Liver (tissue), 9 donors: ENCODE data around the gene SREBF1. TPM values are rescaled to one million over a fixed set of nuclear protein-coding genes. Genes with fewer than 3 reads are reported as not detected.

Experiments
- DNase-seq: peaks from one replicate; pipeline ENCODE4 v3.0.0-alpha.2; 2017; ENCODE audit warnings: low spot score
- H3K27ac ChIP-seq, 2 donors: one replicate each; pipeline ENCODE4 v1.7.0; 2013; ENCODE audit warnings: inconsistent platforms in 2 of 2, low read length in 2 of 2, control low read depth in 1 of 2, low read depth in 1 of 2, mild to moderate bottlenecking in 1 of 2
- H3K27me3 ChIP-seq, 4 donors: one replicate each; pipeline versions ENCODE4 v1.6.1 to v1.7.0; 2013; ENCODE audit warnings: low read length in 3 of 4, inconsistent platforms in 1 of 4, mild to moderate bottlenecking in 1 of 4, moderate library complexity in 1 of 4; ENCODE audit not compliant: control insufficient read depth in 4 of 4, insufficient read depth in 4 of 4
- H3K36me3 ChIP-seq, 4 donors: one replicate each; pipeline versions ENCODE4 v1.6.1 to v1.7.0; 2013; ENCODE audit warnings: low read length in 3 of 4, mild to moderate bottlenecking in 3 of 4, low read depth in 1 of 4, moderate library complexity in 1 of 4; ENCODE audit not compliant: control insufficient read depth in 4 of 4, insufficient read depth in 3 of 4
- H3K4me1 ChIP-seq, 4 donors: one replicate each; pipeline versions ENCODE4 v1.6.1 to v1.7.0; 2013; ENCODE audit warnings: low read length in 3 of 4, mild to moderate bottlenecking in 3 of 4, moderate library complexity in 1 of 4; ENCODE audit not compliant: control insufficient read depth in 4 of 4, insufficient read depth in 4 of 4
- H3K4me3 ChIP-seq, 3 donors: one replicate each; pipeline versions ENCODE4 v1.6.1 to v1.7.0; 2013; ENCODE audit warnings: low read length in 3 of 3, control low read depth in 1 of 3, low read depth in 1 of 3, mild to moderate bottlenecking in 1 of 3
- H3K9ac ChIP-seq, 2 donors: one replicate each; pipeline ENCODE4 v1.7.0; 2013; ENCODE audit warnings: low read length in 2 of 2, mild to moderate bottlenecking in 2 of 2, moderate library complexity in 2 of 2, control low read depth in 1 of 2, low read depth in 1 of 2
- H3K9me3 ChIP-seq, 4 donors: one replicate each; pipeline versions ENCODE4 v1.6.1 to v1.7.0; 2013; ENCODE audit warnings: low read length in 3 of 4; ENCODE audit not compliant: control insufficient read depth in 4 of 4
- EGR1 ChIP-seq, 2 donors: IDR thresholded peaks; 2 replicates each; pipeline ENCODE4 v1.6.1; 2016 to 2018; ENCODE audit warnings: antibody characterized with exemption in 2 of 2, low read depth in 2 of 2
- FOXA1 ChIP-seq: IDR thresholded peaks from 2 replicates; pipeline ENCODE4 v1.6.1; 2016; ENCODE audit warnings: antibody characterized with exemption
- FOXA2 ChIP-seq: IDR thresholded peaks from 2 replicates; pipeline ENCODE4 v1.6.1; 2016; ENCODE audit warnings: antibody characterized with exemption
- GABPA ChIP-seq, 2 donors: IDR thresholded peaks in 1 of 2; conservative IDR thresholded peaks in 1 of 2; 2 replicates each; pipeline ENCODE4 v1.6.1; 2016; ENCODE audit warnings: antibody characterized with exemption in 2 of 2, mild to moderate bottlenecking in 1 of 2, moderate library complexity in 1 of 2
- HNF4A ChIP-seq, 2 donors: conservative IDR thresholded peaks; 2 replicates each; pipeline ENCODE4 v1.6.1; 2016; ENCODE audit warnings: antibody characterized with exemption in 2 of 2, mild to moderate bottlenecking in 2 of 2
- HNF4G ChIP-seq: IDR thresholded peaks from 2 replicates; pipeline ENCODE4 v1.6.1; 2016; ENCODE audit warnings: antibody characterized with exemption
- JUND ChIP-seq, 2 donors: IDR thresholded peaks; 2 replicates each; pipeline ENCODE4 v1.6.1; 2016; ENCODE audit warnings: antibody characterized with exemption in 2 of 2
- NR2F2 ChIP-seq: IDR thresholded peaks from 2 replicates; pipeline ENCODE4 v1.6.1; 2016; ENCODE audit warnings: antibody characterized with exemption
- RAD21 ChIP-seq, 2 donors: IDR thresholded peaks; 2 replicates each; pipeline ENCODE4 v1.6.1; 2016; ENCODE audit warnings: antibody characterized with exemption in 2 of 2, mild to moderate bottlenecking in 2 of 2
- REST ChIP-seq: IDR thresholded peaks from 2 replicates; pipeline ENCODE4 v1.6.1; 2016; ENCODE audit warnings: antibody characterized with exemption, mild to moderate bottlenecking
- RXRA ChIP-seq, 2 donors: IDR thresholded peaks; 2 replicates each; pipeline ENCODE4 v1.6.1; 2017 to 2018; ENCODE audit warnings: antibody characterized with exemption in 2 of 2, mild to moderate bottlenecking in 1 of 2
- SP1 ChIP-seq: IDR thresholded peaks from 2 replicates; pipeline ENCODE4 v1.6.1; 2018; ENCODE audit warnings: antibody characterized with exemption, mild to moderate bottlenecking
- TAF1 ChIP-seq: conservative IDR thresholded peaks from 2 replicates; pipeline ENCODE4 v1.6.1; 2016; ENCODE audit warnings: antibody characterized with exemption, mild to moderate bottlenecking
- YY1 ChIP-seq: IDR thresholded peaks from 2 replicates; pipeline ENCODE4 v1.6.1; 2016; ENCODE audit warnings: antibody characterized with exemption, mild to moderate bottlenecking
- WGBS: extraction: QIAGEN DNeasy Blood & Tissue Kit; methylation state at CpG from one replicate; pipeline ENCODE4 v1.1.7; 2013; 5-methylcytosine and 5-hydroxymethylcytosine counted together
- polyA plus RNA-seq, 2 donors: library from polyadenylated mRNA; stranded (reverse) in 1 of 2; unstranded in 1 of 2; fragments of 200-250 nt in 1 of 2; fragments of >200 nt in 1 of 2; fragmentation: Nextera tagmentation in 1 of 2; extraction: Ambion mirVana in 1 of 2; gene quantifications; one replicate each; pipeline versions ENCODE4 v1.2.1 to v1.2.3, GENCODE V29; 2013 to 2015
- total RNA-seq, 2 donors: library from RNA; depleted of rRNA; stranded (reverse); fragments of >200 nt; gene quantifications; one replicate each; pipeline ENCODE4 v1.2.3, GENCODE V29; 2014
- TF ChIP-seq, protein P1 (sequence below): IDR thresholded peaks from 2 replicates; pipeline ENCODE4 v1.6.1; 2016; ENCODE audit warnings: antibody characterized with exemption
- TF ChIP-seq, protein P2 (sequence below): fragments of 150-350 bp; IDR thresholded peaks from 2 replicates; pipeline ENCODE4 v1.5.1; 2017; ENCODE audit warnings: improper control_type of control experiment, low read depth, low read length; ENCODE audit not compliant: missing input control
- TF ChIP-seq, protein P3 (sequence below): IDR thresholded peaks from 2 replicates; pipeline ENCODE4 v1.6.1; 2016; ENCODE audit warnings: antibody characterized with exemption
- TF ChIP-seq, protein P4 (sequence below): IDR thresholded peaks from 2 replicates; pipeline ENCODE4 v1.6.1; 2016; ENCODE audit warnings: antibody characterized with exemption
- donor health status: healthy.
- donor health status: healthy.
- donor health status: healthy.
- donor health status: healthy.
- donor health status: healthy.

Gene SREBF1
- total and polyA plus RNA-seq, 4 donors: 66.8 to 133 (median 101) TPM

DNA sequence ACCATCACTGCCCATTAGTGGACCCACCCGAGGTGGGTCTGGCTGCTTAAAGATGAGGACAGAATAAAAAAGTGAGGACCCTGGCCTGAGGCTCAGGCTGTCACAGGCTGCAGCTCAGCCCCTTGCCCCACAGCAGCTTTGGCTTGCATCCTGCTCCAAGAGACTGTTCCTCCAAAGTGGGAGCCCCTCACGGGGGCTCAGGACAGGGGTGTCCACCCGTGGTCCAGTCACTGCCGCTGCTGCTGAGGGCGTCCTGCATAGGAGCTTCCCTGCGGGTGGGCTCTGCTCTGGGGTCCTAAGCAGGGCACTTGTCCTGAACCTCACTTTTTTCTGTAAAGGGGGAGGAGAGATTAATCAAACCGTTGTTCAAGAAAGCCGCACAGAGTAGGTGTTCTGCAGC lies 47.8 kb downstream of the SREBF1 start:
- Histone ChIP-seq H3K4me1 (peaks cover 25 to 47% (median 26%) of the 10 kb centered on the region in 4 donors), H3K27ac (no peak overlapping the region), H3K27me3 (no peaks in the 10 kb centered on the region), H3K9ac (no peak overlapping the region), H3K9me3 (no peaks in the 10 kb centered on the region), H3K36me3 (peaks cover 0 to under 1% (median 0%) of the 10 kb centered on the region in 4 donors), H3K4me3 (no peak overlapping the region)
- DNase-seq: no peak
- TF ChIP-seq FOXA2: no peak
- no peak for TF ChIP-seq TAF1
- no peak for TF ChIP-seq NR2F2
- TF ChIP-seq, protein P1, sequence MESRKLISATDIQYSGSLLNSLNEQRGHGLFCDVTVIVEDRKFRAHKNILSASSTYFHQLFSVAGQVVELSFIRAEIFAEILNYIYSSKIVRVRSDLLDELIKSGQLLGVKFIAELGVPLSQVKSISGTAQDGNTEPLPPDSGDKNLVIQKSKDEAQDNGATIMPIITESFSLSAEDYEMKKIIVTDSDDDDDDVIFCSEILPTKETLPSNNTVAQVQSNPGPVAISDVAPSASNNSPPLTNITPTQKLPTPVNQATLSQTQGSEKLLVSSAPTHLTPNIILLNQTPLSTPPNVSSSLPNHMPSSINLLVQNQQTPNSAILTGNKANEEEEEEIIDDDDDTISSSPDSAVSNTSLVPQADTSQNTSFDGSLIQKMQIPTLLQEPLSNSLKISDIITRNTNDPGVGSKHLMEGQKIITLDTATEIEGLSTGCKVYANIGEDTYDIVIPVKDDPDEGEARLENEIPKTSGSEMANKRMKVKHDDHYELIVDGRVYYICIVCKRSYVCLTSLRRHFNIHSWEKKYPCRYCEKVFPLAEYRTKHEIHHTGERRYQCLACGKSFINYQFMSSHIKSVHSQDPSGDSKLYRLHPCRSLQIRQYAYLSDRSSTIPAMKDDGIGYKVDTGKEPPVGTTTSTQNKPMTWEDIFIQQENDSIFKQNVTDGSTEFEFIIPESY: no peak
- no peak for TF ChIP-seq YY1
- TF ChIP-seq REST: no peak
- TF ChIP-seq EGR1 (IDR thresholded peaks at IDR 0.05; ENCODE audit: low read depth in 2 of 2): no peak
- no peak for TF ChIP-seq FOXA1
- no peak for TF ChIP-seq SP1
- TF ChIP-seq, protein P2, sequence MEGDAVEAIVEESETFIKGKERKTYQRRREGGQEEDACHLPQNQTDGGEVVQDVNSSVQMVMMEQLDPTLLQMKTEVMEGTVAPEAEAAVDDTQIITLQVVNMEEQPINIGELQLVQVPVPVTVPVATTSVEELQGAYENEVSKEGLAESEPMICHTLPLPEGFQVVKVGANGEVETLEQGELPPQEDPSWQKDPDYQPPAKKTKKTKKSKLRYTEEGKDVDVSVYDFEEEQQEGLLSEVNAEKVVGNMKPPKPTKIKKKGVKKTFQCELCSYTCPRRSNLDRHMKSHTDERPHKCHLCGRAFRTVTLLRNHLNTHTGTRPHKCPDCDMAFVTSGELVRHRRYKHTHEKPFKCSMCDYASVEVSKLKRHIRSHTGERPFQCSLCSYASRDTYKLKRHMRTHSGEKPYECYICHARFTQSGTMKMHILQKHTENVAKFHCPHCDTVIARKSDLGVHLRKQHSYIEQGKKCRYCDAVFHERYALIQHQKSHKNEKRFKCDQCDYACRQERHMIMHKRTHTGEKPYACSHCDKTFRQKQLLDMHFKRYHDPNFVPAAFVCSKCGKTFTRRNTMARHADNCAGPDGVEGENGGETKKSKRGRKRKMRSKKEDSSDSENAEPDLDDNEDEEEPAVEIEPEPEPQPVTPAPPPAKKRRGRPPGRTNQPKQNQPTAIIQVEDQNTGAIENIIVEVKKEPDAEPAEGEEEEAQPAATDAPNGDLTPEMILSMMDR: no peak
- no peak for TF ChIP-seq GABPA (IDR thresholded peaks at IDR 0.05 in 1 of 2, conservative IDR thresholded peaks at IDR 0.05 in 1 of 2)
- no peak for TF ChIP-seq HNF4A (conservative IDR thresholded peaks at IDR 0.05)
- TF ChIP-seq, protein P3, sequence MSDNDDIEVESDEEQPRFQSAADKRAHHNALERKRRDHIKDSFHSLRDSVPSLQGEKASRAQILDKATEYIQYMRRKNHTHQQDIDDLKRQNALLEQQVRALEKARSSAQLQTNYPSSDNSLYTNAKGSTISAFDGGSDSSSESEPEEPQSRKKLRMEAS: no peak
- TF ChIP-seq RXRA (IDR thresholded peaks at IDR 0.05): no peak
- TF ChIP-seq JUND (IDR thresholded peaks at IDR 0.05): no peak
- TF ChIP-seq HNF4G: no peak
- no peak for TF ChIP-seq RAD21 (IDR thresholded peaks at IDR 0.05)
- WGBS: 94% methylated on average over 8 of the region's 8 CpGs

GRCh38 chr17:17787568-17787967 lies 49.2 kb downstream of the SREBF1 start:
- no peaks in the 10 kb centered on the region for H3K9me3 ChIP-seq
- no peak overlapping the region for H3K4me3 ChIP-seq
- TF ChIP-seq, protein P3: no peak
- no peak for TF ChIP-seq HNF4G
- no peak for TF ChIP-seq TAF1
- no peak for TF ChIP-seq SP1
- TF ChIP-seq, protein P1: no peak
- TF ChIP-seq, protein P4, sequence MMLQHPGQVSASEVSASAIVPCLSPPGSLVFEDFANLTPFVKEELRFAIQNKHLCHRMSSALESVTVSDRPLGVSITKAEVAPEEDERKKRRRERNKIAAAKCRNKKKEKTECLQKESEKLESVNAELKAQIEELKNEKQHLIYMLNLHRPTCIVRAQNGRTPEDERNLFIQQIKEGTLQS: no peak
- no peak for TF ChIP-seq RAD21 (IDR thresholded peaks at IDR 0.05)
- TF ChIP-seq HNF4A (conservative IDR thresholded peaks at IDR 0.05): no peak
- TF ChIP-seq JUND (IDR thresholded peaks at IDR 0.05): no peak
- TF ChIP-seq, protein P2: no peak
- H3K4me1 ChIP-seq: peaks cover 28 to 59% (median 33%) of the 10 kb centered on the region in 4 donors
- 97% methylated on average over 7 of the region's 7 CpGs for WGBS
- no peaks in the 10 kb centered on the region for H3K36me3 ChIP-seq
- no peak overlapping the region for H3K27ac ChIP-seq
- no peak for DNase-seq
- no peak overlapping the region for H3K9ac ChIP-seq
- H3K27me3 ChIP-seq: no peaks in the 10 kb centered on the region
